ENCODE results near the gene RCSD1.

RCSD1 gene

DNA sequence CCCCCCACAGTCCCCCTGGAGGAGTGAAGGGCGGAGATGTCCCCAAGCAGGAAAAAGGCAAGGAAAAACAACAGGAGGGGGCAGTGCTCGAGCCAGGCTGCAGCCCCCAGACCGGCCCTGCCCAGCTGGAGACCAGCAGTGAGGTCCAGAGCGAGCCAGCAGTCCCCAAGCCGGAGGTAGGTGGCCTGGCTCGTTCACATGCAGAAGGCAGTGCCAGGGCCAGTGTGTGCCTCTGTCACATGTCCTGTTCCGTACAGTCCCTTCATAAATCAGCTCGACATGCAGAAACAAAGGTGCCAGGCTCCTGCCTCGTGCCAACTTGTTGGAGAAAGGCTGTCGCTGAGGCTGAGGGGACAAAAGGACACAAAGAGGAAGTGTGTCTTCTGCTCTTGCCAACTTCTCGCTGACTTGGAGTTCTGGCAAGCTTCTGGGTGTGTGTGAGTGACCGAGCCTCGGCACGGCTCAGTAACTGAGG lies 67.7 kb downstream of the RCSD1 start:
- H3K4me3 ChIP-seq (ENCODE audit: low read depth, low read length, poor library complexity, severe bottlenecking), result no peak overlapping the region
- H3F3A ChIP-seq (ENCODE audit: insufficient read depth, low read length), result no peaks in the 10 kb centered on the region
- no peak overlapping the region for H3K27ac ChIP-seq (ENCODE audit: low read depth, low read length, poor library complexity, severe bottlenecking)
- no peaks in the 10 kb centered on the region for H3K9me2 ChIP-seq (ENCODE audit: low read depth, low read length)
- H3K36me3 ChIP-seq (ENCODE audit: insufficient read depth, low read length), result peaks cover 93% of the 10 kb centered on the region
- no peak overlapping the region for H2AFZ ChIP-seq (ENCODE audit: low read length)
- H3K27me3 ChIP-seq (ENCODE audit: insufficient read depth, low read length), result no peaks in the 10 kb centered on the region
- H3K4me2 ChIP-seq (ENCODE audit: low read length), result no peak overlapping the region
- H3K79me2 ChIP-seq (ENCODE audit: insufficient read depth, low read length), result no peaks in the 10 kb centered on the region
- no peaks in the 10 kb centered on the region for H3K4me1 ChIP-seq (ENCODE audit: insufficient read depth, low read length, severe bottlenecking)
- no peak overlapping the region for H3K9ac ChIP-seq (ENCODE audit: low read length)
- no peak for TF ChIP-seq CTCF (IDR thresholded peaks at IDR 0.05; ENCODE audit: low read length)
- TF ChIP-seq EZH2 (IDR thresholded peaks at IDR 0.05; ENCODE audit: borderline replicate concordance, low read length), result no peak
- H3K9me3 ChIP-seq (ENCODE audit: low read length), result no peaks in the 10 kb centered on the region
- H4K20me1 ChIP-seq (ENCODE audit: insufficient read depth, low read length), result no peaks in the 10 kb centered on the region

DNA sequence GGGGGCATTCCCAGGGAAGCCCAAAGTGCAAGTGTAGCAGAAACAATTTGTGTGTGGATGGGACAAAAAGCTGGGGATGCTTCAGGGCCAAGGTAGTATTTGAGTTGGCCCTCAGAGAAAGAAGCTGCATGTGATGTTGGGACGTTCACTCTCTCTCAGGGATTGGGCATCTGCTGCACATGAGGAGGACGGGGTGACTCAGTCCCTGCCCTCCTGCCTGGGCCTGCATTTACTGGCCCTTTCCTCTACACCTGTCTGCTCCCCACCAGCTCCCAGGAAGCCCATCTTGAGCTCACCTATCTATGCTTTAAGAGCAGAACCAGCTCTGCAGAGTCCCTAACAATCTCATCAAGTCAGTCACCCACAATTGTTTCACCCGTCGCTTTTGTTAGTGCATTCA lies 68.3 kb downstream of the RCSD1 start:
- Histone ChIP-seq H3K9me3 (ENCODE audit: low read length) (no peaks in the 10 kb centered on the region), H3K27me3 (ENCODE audit: insufficient read depth, low read length) (no peaks in the 10 kb centered on the region), H3K4me3 (ENCODE audit: low read depth, low read length, poor library complexity, severe bottlenecking) (no peak overlapping the region), H3K4me1 (ENCODE audit: insufficient read depth, low read length, severe bottlenecking) (no peaks in the 10 kb centered on the region), H2AFZ (ENCODE audit: low read length) (no peak overlapping the region), H4K20me1 (ENCODE audit: insufficient read depth, low read length) (no peaks in the 10 kb centered on the region), H3K9me2 (ENCODE audit: low read depth, low read length) (no peaks in the 10 kb centered on the region), H3K9ac (ENCODE audit: low read length) (no peak overlapping the region), H3K79me2 (ENCODE audit: insufficient read depth, low read length) (no peaks in the 10 kb centered on the region), H3K36me3 (ENCODE audit: insufficient read depth, low read length) (peaks cover 92% of the 10 kb centered on the region), H3F3A (ENCODE audit: insufficient read depth, low read length) (no peaks in the 10 kb centered on the region), H3K27ac (ENCODE audit: low read depth, low read length, poor library complexity, severe bottlenecking) (no peak overlapping the region), H3K4me2 (ENCODE audit: low read length) (no peak overlapping the region)
- no peak for TF ChIP-seq EZH2 (IDR thresholded peaks at IDR 0.05; ENCODE audit: borderline replicate concordance, low read length)
- TF ChIP-seq CTCF (IDR thresholded peaks at IDR 0.05; ENCODE audit: low read length), result no peak

DNA sequence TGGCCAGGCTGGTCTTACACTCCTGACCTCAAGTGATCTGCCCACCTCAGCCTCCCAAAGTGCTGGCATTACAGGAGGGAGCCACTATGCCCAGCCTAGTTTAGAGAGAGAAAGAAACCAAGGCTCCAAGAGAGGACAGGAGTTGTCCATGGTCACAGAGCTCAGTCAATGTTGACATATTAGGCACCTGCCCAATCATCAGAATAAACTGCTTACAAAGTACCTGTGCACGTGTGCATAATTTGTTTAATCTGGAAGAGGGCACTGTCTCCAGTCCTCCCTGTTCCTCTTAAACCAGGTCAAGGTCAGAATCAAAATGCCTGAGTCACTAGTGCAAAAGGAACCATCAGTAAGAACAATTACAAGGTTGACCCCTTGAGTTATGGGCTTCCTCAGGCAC lies 71.5 kb downstream of the RCSD1 start:
- Histone ChIP-seq H3K4me2 (ENCODE audit: low read length) (no peak overlapping the region), H3K27me3 (ENCODE audit: insufficient read depth, low read length) (no peaks in the 10 kb centered on the region), H3K27ac (ENCODE audit: low read depth, low read length, poor library complexity, severe bottlenecking) (no peak overlapping the region), H3F3A (ENCODE audit: insufficient read depth, low read length) (no peaks in the 10 kb centered on the region), H3K9me2 (ENCODE audit: low read depth, low read length) (no peaks in the 10 kb centered on the region), H3K4me1 (ENCODE audit: insufficient read depth, low read length, severe bottlenecking) (no peaks in the 10 kb centered on the region), H3K36me3 (ENCODE audit: insufficient read depth, low read length) (peaks cover 92% of the 10 kb centered on the region), H2AFZ (ENCODE audit: low read length) (no peak overlapping the region), H3K79me2 (ENCODE audit: insufficient read depth, low read length) (no peaks in the 10 kb centered on the region), H3K9me3 (ENCODE audit: low read length) (no peaks in the 10 kb centered on the region), H3K9ac (ENCODE audit: low read length) (no peak overlapping the region), H4K20me1 (ENCODE audit: insufficient read depth, low read length) (no peaks in the 10 kb centered on the region), H3K4me3 (ENCODE audit: low read depth, low read length, poor library complexity, severe bottlenecking) (no peak overlapping the region)
- TF ChIP-seq CTCF (IDR thresholded peaks at IDR 0.05; ENCODE audit: low read length), result no peak
- TF ChIP-seq EZH2 (IDR thresholded peaks at IDR 0.05; ENCODE audit: borderline replicate concordance, low read length), result no peak

Data from OCI-LY1 (cell line).